GM23338 (cell line): ENCODE results near the gene METTL5. TPM values are rescaled to one million over a fixed set of nuclear protein-coding genes. Genes with fewer than 3 reads are reported as not detected.
A peak's percentile ranks its signal among the peaks of the same experiment; 100 is the strongest.

ENCODE experiments used
- ATAC-seq: fragments of 200-7000 bp; cut with Tn5 transposase; 3 replicates; pipeline ENCODE4 v1.9.1; 2020
- DNase-seq: peaks from one replicate; pipeline ENCODE4 v3.0.0-alpha.2; 2015; ENCODE audit warnings: low spot score
- H2AFZ ChIP-seq: fragments of 200-600 bp; sonication (generic); 2 replicates; pipeline ENCODE4 v1.8.0; 2016; ENCODE audit warnings: antibody characterized with exemption, mild to moderate bottlenecking, moderate library complexity
- H3F3A ChIP-seq: fragments of 200-600 bp; sonication (generic); replicated peaks from 2 replicates; pipeline ENCODE4 v1.8.0; 2017; ENCODE audit warnings: antibody characterized with exemption, mixed run types, low read depth
- H3K27ac ChIP-seq: fragments of 200-600 bp; sonication (generic); 2 replicates; pipeline ENCODE4 v1.6.1; 2016; ENCODE audit warnings: low read depth
- H3K27me3 ChIP-seq: fragments of 200-600 bp; sonication (generic); 2 replicates; pipeline ENCODE4 v1.8.0; 2016; ENCODE audit warnings: mild to moderate bottlenecking, mixed run types, moderate library complexity; ENCODE audit not compliant: insufficient read depth
- H3K36me3 ChIP-seq: fragments of 200-600 bp; sonication (generic); 2 replicates; pipeline ENCODE4 v1.8.0; 2016; ENCODE audit warnings: mild to moderate bottlenecking; ENCODE audit not compliant: insufficient read depth
- H3K4me1 ChIP-seq: fragments of 200-600 bp; sonication (generic); 2 replicates; pipeline ENCODE4 v1.8.0; 2016; ENCODE audit warnings: mild to moderate bottlenecking, moderate library complexity; ENCODE audit not compliant: insufficient read depth
- H3K4me2 ChIP-seq: fragments of 200-600 bp; sonication (generic); 2 replicates; pipeline ENCODE4 v1.7.1; 2017; ENCODE audit warnings: mixed run types
- H3K4me3 ChIP-seq: fragments of 200-600 bp; sonication (generic); 2 replicates; pipeline ENCODE4 v1.6.1; 2016; ENCODE audit warnings: mixed run types
- H3K79me2 ChIP-seq: fragments of 200-600 bp; sonication (generic); replicated peaks from 2 replicates; pipeline ENCODE4 v1.8.0; 2017; ENCODE audit warnings: mild to moderate bottlenecking; ENCODE audit not compliant: insufficient read depth
- H3K9me2 ChIP-seq: fragments of 200-600 bp; sonication (generic); 2 replicates; pipeline ENCODE4 v1.8.0; 2017; ENCODE audit not compliant: insufficient read depth
- H4K20me1 ChIP-seq: fragments of 200-600 bp; sonication (generic); replicated peaks from 2 replicates; pipeline ENCODE4 v1.8.0; 2017; ENCODE audit warnings: mild to moderate bottlenecking; ENCODE audit not compliant: insufficient read depth
- H3K27ac Mint-ChIP-seq: 2 replicates; pipeline ENCODE4 v1.8.0; 2020; ENCODE audit warnings: inconsistent platforms, mild to moderate bottlenecking, moderate library complexity, mixed read lengths
- H3K27me3 Mint-ChIP-seq: 3 replicates; pipeline ENCODE4 v1.8.0; 2022; ENCODE audit warnings: low read depth, mild to moderate bottlenecking, moderate library complexity, mixed read lengths, inconsistent platforms; ENCODE audit not compliant: insufficient read depth, poor library complexity
- H3K36me3 Mint-ChIP-seq: 3 replicates; pipeline ENCODE4 v1.8.0; 2021; ENCODE audit warnings: low read depth, mild to moderate bottlenecking, inconsistent platforms, moderate library complexity, mixed read lengths
- H3K4me1 Mint-ChIP-seq: 3 replicates; pipeline ENCODE4 v1.8.0; 2020; ENCODE audit warnings: mild to moderate bottlenecking, inconsistent platforms, mixed read lengths
- H3K4me3 Mint-ChIP-seq: 3 replicates; pipeline ENCODE4 v1.8.0; 2021; ENCODE audit warnings: moderate library complexity, mild to moderate bottlenecking, inconsistent platforms, mixed read lengths
- H3K9me3 Mint-ChIP-seq: 3 replicates; pipeline ENCODE4 v1.8.0; 2020; ENCODE audit warnings: moderate library complexity, mild to moderate bottlenecking, inconsistent platforms, mixed read lengths
- CREB1 ChIP-seq: fragments of 250-450 bp; sonication (Bioruptor Pico); IDR thresholded peaks from 2 replicates; pipeline ENCODE4 v1.5.0; 2020; ENCODE audit warnings: low read depth, mild to moderate bottlenecking, moderate library complexity
- EZH2 ChIP-seq: fragments of 200-600 bp; sonication (generic); IDR thresholded peaks from one replicate; pipeline ENCODE4 v1.8.0; 2017; ENCODE audit warnings: antibody characterized with exemption, mild to moderate bottlenecking, low read depth; ENCODE audit not compliant: unreplicated experiment
- EZH2phosphoT487 ChIP-seq: fragments of 200-600 bp; sonication (generic); IDR thresholded peaks from one replicate; pipeline ENCODE4 v1.8.1; 2018; ENCODE audit warnings: antibody characterized with exemption; ENCODE audit not compliant: unreplicated experiment
- JUNB ChIP-seq: IDR thresholded peaks from one replicate; pipeline ENCODE4 v1.6.1; 2016; ENCODE audit warnings: antibody characterized with exemption; ENCODE audit not compliant: unreplicated experiment
- NANOG ChIP-seq: IDR thresholded peaks from 2 replicates; pipeline ENCODE4 v1.6.1; 2016; ENCODE audit warnings: antibody characterized with exemption, borderline replicate concordance
- POLR2AphosphoS5 ChIP-seq: IDR thresholded peaks from 2 replicates; pipeline ENCODE4 v1.6.1; 2016; ENCODE audit warnings: antibody characterized with exemption, low read depth
- ZNF114 ChIP-seq: fragments of 250-450 bp; sonication (Bioruptor Pico); IDR thresholded peaks from 2 replicates; pipeline ENCODE4 v1.5.0; 2020; ENCODE audit warnings: mild to moderate bottlenecking, moderate library complexity
- ZNF331 ChIP-seq: fragments of 250-450 bp; sonication (Bioruptor Pico); IDR thresholded peaks from 2 replicates; pipeline ENCODE4 v1.5.0; 2020; ENCODE audit warnings: low read depth, mild to moderate bottlenecking, moderate library complexity
- polyA plus RNA-seq: library from polyadenylated mRNA; unstranded; fragments of >200 nt; fragmentation: Nextera tagmentation; extraction: Ambion mirVana; gene quantifications from 2 replicates; pipeline ENCODE4 v1.2.1, GENCODE V29; 2016
- total RNA-seq: library from RNA; depleted of rRNA; stranded (reverse); fragments of >200 nt; shearing (Covaris generic); gene quantifications from 2 replicates; pipeline ENCODE4 v1.2.3, GENCODE V29; 2014
- TF ChIP-seq, protein P1 (sequence below): IDR thresholded peaks from 2 replicates; pipeline ENCODE4 v1.6.1; 2016; ENCODE audit warnings: antibody characterized with exemption
- TF ChIP-seq, protein P2 (sequence below), 2 experiments: fragments of 200-600 bp in 1 of 2; sonication (generic) in 1 of 2; conservative IDR thresholded peaks; 2 replicates each; pipeline versions ENCODE4 v1.5.1 to v1.6.1; 2016 to 2017; ENCODE audit warnings: antibody characterized with exemption in 2 of 2, low read depth in 2 of 2, mild to moderate bottlenecking in 2 of 2, moderate library complexity in 1 of 2

The METTL5 gene
- total and polyA plus RNA-seq, 2 experiments from 2014 or later = 74.8 to 233 TPM

DNA sequence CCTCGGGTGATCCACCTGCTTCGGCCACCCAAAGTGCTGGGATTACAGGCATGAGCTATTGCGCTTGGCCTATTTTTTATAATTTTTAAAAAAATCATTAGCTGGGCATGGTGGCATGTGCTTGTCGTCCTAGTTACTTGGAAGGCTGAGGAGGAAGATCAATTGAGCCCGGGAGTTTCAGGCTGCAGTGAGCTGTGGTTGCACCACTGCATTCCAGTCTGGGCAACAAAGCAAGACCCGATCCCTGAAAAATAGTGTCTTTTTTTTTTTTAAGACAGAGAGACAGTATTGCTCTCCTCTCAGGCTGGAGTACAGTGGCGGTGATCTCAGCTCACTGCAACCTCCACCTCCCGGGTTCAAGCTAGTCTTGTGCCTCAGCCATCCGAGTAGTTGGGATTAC lies 21.2 kb downstream of the METTL5 start:
- Histone ChIP-seq H3F3A (0 out of 2 replicates have a peak, but pooled peaks cover 3% of the 10 kb centered on the region), H2AFZ (no peak overlapping the region), H3K36me3 (peaks cover 64% of the 10 kb centered on the region), H3K4me1 (peaks cover 8% of the 10 kb centered on the region; the same call in 1 of the 2 replicates), H3K27me3 (no peaks in the 10 kb centered on the region), H3K27ac (peak overlapping the region; percentile 34; the same call in 1 of the 2 replicates), H3K4me2 (no peak overlapping the region), H4K20me1 (peaks cover 19% of the 10 kb centered on the region), H3K4me3 (no peak overlapping the region), H3K79me2 (peaks cover 63% of the 10 kb centered on the region), H3K9me2 (no peaks in the 10 kb centered on the region)
- H3K36me3 Mint-ChIP-seq = peaks cover 70% of the 10 kb centered on the region
- H3K27ac Mint-ChIP-seq = no peak overlapping the region
- H3K4me3 Mint-ChIP-seq = no peak overlapping the region
- peaks cover 13% of the 10 kb centered on the region; the same call in 2 of the 3 replicates for H3K4me1 Mint-ChIP-seq
- TF ChIP-seq ZNF331 (CRISPR knock-in tag) (no peak), NANOG (no peak), ZNF114 (CRISPR knock-in tag) (no peak), EZH2phosphoT487 (no peak)
- TF ChIP-seq, protein P1, sequence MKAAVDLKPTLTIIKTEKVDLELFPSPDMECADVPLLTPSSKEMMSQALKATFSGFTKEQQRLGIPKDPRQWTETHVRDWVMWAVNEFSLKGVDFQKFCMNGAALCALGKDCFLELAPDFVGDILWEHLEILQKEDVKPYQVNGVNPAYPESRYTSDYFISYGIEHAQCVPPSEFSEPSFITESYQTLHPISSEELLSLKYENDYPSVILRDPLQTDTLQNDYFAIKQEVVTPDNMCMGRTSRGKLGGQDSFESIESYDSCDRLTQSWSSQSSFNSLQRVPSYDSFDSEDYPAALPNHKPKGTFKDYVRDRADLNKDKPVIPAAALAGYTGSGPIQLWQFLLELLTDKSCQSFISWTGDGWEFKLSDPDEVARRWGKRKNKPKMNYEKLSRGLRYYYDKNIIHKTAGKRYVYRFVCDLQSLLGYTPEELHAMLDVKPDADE = no peak
- TF ChIP-seq, protein P2, sequence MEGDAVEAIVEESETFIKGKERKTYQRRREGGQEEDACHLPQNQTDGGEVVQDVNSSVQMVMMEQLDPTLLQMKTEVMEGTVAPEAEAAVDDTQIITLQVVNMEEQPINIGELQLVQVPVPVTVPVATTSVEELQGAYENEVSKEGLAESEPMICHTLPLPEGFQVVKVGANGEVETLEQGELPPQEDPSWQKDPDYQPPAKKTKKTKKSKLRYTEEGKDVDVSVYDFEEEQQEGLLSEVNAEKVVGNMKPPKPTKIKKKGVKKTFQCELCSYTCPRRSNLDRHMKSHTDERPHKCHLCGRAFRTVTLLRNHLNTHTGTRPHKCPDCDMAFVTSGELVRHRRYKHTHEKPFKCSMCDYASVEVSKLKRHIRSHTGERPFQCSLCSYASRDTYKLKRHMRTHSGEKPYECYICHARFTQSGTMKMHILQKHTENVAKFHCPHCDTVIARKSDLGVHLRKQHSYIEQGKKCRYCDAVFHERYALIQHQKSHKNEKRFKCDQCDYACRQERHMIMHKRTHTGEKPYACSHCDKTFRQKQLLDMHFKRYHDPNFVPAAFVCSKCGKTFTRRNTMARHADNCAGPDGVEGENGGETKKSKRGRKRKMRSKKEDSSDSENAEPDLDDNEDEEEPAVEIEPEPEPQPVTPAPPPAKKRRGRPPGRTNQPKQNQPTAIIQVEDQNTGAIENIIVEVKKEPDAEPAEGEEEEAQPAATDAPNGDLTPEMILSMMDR (conservative IDR thresholded peaks at IDR 0.05; ENCODE audit: low read depth in 2 of 2) = no peak
- ATAC-seq (no peak), DNase-seq (no peak)
- no peaks in the 10 kb centered on the region for H3K27me3 Mint-ChIP-seq
- no peaks in the 10 kb centered on the region for H3K9me3 Mint-ChIP-seq

DNA sequence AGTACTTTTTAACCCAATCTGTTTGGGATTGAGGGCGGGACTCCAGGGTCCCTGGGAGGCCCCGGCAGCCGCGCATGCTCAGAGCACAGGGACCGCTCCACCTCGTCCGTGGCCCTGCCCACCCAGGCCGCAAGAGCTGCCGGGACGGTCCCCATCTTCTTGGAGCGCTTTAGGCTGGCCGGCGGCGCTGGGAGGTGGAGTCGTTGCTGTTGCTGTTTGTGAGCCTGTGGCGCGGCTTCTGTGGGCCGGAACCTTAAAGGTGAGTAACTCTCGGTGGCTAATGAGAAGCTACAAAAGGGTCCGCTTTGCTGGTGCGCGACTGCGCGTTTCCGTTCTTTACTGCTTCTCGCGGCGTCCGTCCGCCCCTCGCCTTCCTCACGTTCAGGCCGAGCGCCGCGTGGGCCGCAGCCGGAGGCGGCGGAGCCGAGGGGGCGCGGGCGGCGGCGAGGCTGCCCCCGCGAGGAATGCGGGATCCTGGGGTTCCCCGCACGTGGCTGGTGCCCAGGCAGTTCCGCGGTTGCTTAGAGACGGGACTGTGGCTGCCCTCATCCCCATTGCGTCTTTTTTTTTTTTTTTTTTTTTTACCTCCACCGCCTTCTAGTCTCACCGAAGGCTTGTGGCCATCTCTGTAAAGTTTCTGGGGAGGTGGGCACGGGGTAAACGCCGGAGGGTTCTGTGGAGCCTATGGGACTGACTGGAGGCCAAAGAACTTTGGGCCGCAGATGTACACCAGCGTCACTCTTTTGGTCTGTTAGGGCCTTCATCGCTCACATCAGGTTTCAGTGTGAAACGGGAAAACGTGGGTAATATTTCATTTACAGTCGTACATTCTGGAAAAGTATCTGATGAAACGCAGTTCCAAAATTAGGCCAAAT lies 25.8 kb downstream of the METTL5 start, which contains the start of gene SSB:
TSS of gene SSB (plus strand) at position 154 of the 875 bp plus-strand sequence. CDS start 2,090 bp downstream, outside the sequence.
- peak; percentile 98 for ATAC-seq

More for the DNA sequence above, 25.8 kb downstream of the METTL5 start, which contains the start of gene SSB:
- Histone ChIP-seq H3K4me2 (peak within 1 kb of the TSS; percentile 94), H4K20me1 (peaks cover 19% of the 10 kb centered on the region), H3K4me3 (peak within 1 kb of the TSS; percentile 97), H2AFZ (peak within 1 kb of the TSS; percentile 97), H3K79me2 (peaks cover 52% of the 10 kb centered on the region), H3K36me3 (peaks cover 28% of the 10 kb centered on the region; the same call in 1 of the 2 replicates), H3F3A (0 out of 2 replicates have a peak, but pooled peaks cover 3% of the 10 kb centered on the region), H3K27me3 (no peaks in the 10 kb centered on the region), H3K4me1 (peaks cover 14% of the 10 kb centered on the region), H3K9me2 (no peaks in the 10 kb centered on the region), H3K27ac (peak within 1 kb of the TSS; percentile 97)
- peaks cover 33% of the 10 kb centered on the region; the same call in 2 of the 3 replicates for H3K36me3 Mint-ChIP-seq
- H3K9me3 Mint-ChIP-seq = peaks cover 3% of the 10 kb centered on the region; the same call in 1 of the 3 replicates
- peak within 1 kb of the TSS; percentile 84 for H3K27ac Mint-ChIP-seq
- peaks cover 24% of the 10 kb centered on the region for H3K4me1 Mint-ChIP-seq
- TF ChIP-seq, protein P1 = 0 out of 2 replicates have a peak, but pooled peaks have one; percentile 40
- TF ChIP-seq EZH2 (no peak), CREB1 (CRISPR knock-in tag) (no peak), POLR2AphosphoS5 (peak; percentile 99), JUNB (no peak)
- peak within 1 kb of the TSS; percentile 92 for H3K4me3 Mint-ChIP-seq
- DNase-seq = peak; percentile 95
- H3K27me3 Mint-ChIP-seq = no peaks in the 10 kb centered on the region
